Kidney (tissue), 14 donors: ENCODE results near the gene ATG9A. TPM values are rescaled to one million over a fixed set of nuclear protein-coding genes. Genes with fewer than 3 reads are reported as not detected.

ENCODE experiments used
- DNase-seq, 5 donors: peaks; one replicate each; pipeline ENCODE4 v3.0.0-alpha.2; 2013 to 2020
- FAIRE-seq: peaks from 2 replicates; lab custom pipeline; 2012; peaks lifted over from hg19 to GRCh38; lab: Jason Lieb, UNC
- H3K27ac ChIP-seq, 2 donors: one replicate each; pipeline ENCODE4 v1.7.0; 2013; ENCODE audit warnings: low read depth in 2 of 2, low read length in 2 of 2, inconsistent platforms in 1 of 2
- H3K27me3 ChIP-seq: one replicate; pipeline ENCODE4 v1.7.1; 2013; ENCODE audit warnings: low read length, inconsistent platforms; ENCODE audit not compliant: control insufficient read depth, insufficient read depth
- H3K36me3 ChIP-seq, 3 donors: one replicate each; pipeline versions ENCODE4 v1.7.0 to v1.7.1; 2013; ENCODE audit warnings: low read length in 3 of 3, control low read depth in 1 of 3, inconsistent platforms in 1 of 3; ENCODE audit not compliant: insufficient read depth in 3 of 3, control insufficient read depth in 2 of 3
- H3K4me1 ChIP-seq, 3 donors: one replicate each; pipeline versions ENCODE4 v1.7.0 to v1.7.1; 2013; ENCODE audit warnings: low read length in 3 of 3, inconsistent platforms in 1 of 3, low read depth in 1 of 3; ENCODE audit not compliant: control insufficient read depth in 2 of 3, insufficient read depth in 2 of 3
- H3K4me3 ChIP-seq, 3 donors: one replicate each; pipeline versions ENCODE4 v1.7.0 to v1.8.1; 2013; ENCODE audit warnings: low read length in 3 of 3, control low read depth in 1 of 3, inconsistent platforms in 1 of 3
- H3K9ac ChIP-seq, 3 donors: one replicate each; pipeline versions ENCODE4 v1.7.0 to v1.7.1; 2013; ENCODE audit warnings: low read length in 3 of 3, control low read depth in 1 of 3, inconsistent platforms in 1 of 3
- H3K9me3 ChIP-seq, 3 donors: one replicate each; pipeline versions ENCODE4 v1.7.0 to v1.7.1; 2013; ENCODE audit warnings: low read length in 3 of 3, control low read depth in 1 of 3, inconsistent platforms in 1 of 3; ENCODE audit not compliant: control insufficient read depth in 2 of 3, insufficient read depth in 1 of 3
- intact Hi-C: fragments of 100-400 bp; cut with DNase I; formaldehyde crosslinking; loops from one replicate; pipeline ENCODE4 v1.11.1; 2022
- polyA plus RNA-seq: library from polyadenylated mRNA; stranded (reverse); fragments of 350-450 nt; fragmentation: Illumina TruSeq; extraction: RNeasy Lipid Tissue Mini Kit (QIAGEN cat#74804); gene quantifications from one replicate; pipeline ENCODE4 v1.2.3, GENCODE V29; 2014; ENCODE audit warnings: low read depth, low replicate concordance; ENCODE audit not compliant: insufficient read depth
- total RNA-seq: library from RNA; stranded (reverse); fragmentation: NEBNext Ultra II Directional; extraction: Animal tissue kit (Norgen Biotek cat#: 25700); gene quantifications from one replicate; pipeline ENCODE4 v1.2.1, GENCODE V29; 2021
- TF ChIP-seq, protein P1 (sequence below): IDR thresholded peaks from 3 replicates; pipeline ENCODE4 v1.5.1; 2012; ENCODE audit warnings: mild to moderate bottlenecking, moderate library complexity, borderline replicate concordance; ENCODE audit not compliant: insufficient read depth; ENCODE audit errors: extremely low read depth
- donor health status: control.
- donor health status: control.
- donor health status: control.
- donor health status: control.
- donor health status: control.
- donor health status: DM: yes; HTN: yes; CAD: no.
- donor health status: Normal renal cell carcinoma (clear cell type).

Gene ATG9A
- total and polyA plus RNA-seq, 2 donors from 2014 or later = 24.0 to 41.5 TPM

DNA sequence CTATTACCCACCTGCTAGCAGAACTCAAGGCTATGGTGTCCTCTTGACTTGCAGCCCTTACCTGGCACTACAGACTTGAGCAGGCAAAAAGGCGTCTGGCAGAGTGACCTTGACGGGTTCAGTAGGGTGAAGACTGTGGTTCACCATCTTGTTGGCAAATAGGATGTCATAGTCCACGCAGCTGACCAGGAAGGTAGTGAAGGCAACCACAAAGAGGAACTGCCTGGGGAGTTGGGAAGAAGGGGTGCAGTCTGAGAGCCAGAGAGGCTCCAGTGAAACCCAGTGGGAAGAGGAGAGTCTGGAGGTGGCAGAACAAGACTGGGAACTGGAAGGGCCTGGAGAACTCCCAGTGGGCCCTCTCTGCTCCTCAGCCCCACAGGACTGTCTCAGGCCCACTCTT is 4.1 kb downstream of the ATG9A start:
- FAIRE-seq (no peak), DNase-seq (no peak)
- peaks cover 0 to 15% (median 11%) of the 10 kb centered on the region in 3 donors for H3K4me1 ChIP-seq
- H3K36me3 ChIP-seq = peaks cover 11 to 58% (median 38%) of the 10 kb centered on the region in 3 donors
- no peak overlapping the region for H3K9ac ChIP-seq
- no peaks in the 10 kb centered on the region for H3K9me3 ChIP-seq
- H3K4me3 ChIP-seq = no peak overlapping the region
- H3K27ac ChIP-seq = no peak overlapping the region
- intact Hi-C loops = no loop called here
- TF ChIP-seq, protein P1, sequence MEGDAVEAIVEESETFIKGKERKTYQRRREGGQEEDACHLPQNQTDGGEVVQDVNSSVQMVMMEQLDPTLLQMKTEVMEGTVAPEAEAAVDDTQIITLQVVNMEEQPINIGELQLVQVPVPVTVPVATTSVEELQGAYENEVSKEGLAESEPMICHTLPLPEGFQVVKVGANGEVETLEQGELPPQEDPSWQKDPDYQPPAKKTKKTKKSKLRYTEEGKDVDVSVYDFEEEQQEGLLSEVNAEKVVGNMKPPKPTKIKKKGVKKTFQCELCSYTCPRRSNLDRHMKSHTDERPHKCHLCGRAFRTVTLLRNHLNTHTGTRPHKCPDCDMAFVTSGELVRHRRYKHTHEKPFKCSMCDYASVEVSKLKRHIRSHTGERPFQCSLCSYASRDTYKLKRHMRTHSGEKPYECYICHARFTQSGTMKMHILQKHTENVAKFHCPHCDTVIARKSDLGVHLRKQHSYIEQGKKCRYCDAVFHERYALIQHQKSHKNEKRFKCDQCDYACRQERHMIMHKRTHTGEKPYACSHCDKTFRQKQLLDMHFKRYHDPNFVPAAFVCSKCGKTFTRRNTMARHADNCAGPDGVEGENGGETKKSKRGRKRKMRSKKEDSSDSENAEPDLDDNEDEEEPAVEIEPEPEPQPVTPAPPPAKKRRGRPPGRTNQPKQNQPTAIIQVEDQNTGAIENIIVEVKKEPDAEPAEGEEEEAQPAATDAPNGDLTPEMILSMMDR = no peak
- H3K27me3 ChIP-seq = no peaks in the 10 kb centered on the region

DNA sequence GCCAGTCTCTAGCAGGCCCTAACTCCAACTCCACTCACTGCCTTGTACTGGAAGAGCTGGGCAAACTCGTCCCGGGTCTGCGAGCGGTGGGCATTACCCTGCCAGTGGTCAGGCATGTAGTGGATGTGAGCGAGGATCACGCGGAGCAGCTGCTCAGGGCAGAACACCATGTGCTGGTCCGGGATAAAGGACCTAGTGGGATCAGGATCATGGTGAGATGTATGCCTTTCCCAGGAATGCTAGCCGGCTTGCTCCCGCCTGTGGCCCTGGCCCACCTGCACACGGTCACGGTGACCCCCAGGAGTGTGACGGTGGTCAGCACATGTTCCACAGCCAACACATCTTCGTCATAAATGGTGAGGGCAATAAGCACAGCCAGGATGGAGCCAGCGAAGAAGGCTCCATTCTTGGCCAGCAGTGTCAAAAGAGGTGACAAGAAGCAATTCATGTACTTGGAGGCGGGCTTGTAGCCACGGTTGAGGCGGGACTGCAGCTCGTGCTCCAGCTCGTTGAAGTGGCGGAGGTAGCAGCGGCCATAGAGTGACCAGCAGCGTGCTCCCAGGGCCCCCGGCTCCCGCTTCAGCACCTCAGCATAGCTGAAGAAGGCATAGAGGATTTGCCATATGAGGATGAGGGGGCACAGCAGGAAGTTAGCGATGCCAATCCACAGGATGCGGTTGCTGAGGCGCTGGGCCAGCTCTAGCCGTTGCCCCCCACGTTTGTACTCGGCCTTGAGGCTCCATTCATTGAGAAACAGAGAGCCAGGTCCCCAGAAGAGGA is 5.4 kb downstream of the ATG9A start:
- TF ChIP-seq, protein P1 = no peak
- Histone ChIP-seq H3K4me3 (no peak overlapping the region), H3K9me3 (no peaks in the 10 kb centered on the region), H3K27me3 (no peaks in the 10 kb centered on the region), H3K36me3 (peaks cover 11 to 64% (median 38%) of the 10 kb centered on the region in 3 donors), H3K4me1 (peaks cover 0 to 20% (median 17%) of the 10 kb centered on the region in 3 donors), H3K27ac (no peak overlapping the region), H3K9ac (no peak overlapping the region)
- intact Hi-C loops = no loop called here
- FAIRE-seq (no peak), DNase-seq (no peak)

DNA sequence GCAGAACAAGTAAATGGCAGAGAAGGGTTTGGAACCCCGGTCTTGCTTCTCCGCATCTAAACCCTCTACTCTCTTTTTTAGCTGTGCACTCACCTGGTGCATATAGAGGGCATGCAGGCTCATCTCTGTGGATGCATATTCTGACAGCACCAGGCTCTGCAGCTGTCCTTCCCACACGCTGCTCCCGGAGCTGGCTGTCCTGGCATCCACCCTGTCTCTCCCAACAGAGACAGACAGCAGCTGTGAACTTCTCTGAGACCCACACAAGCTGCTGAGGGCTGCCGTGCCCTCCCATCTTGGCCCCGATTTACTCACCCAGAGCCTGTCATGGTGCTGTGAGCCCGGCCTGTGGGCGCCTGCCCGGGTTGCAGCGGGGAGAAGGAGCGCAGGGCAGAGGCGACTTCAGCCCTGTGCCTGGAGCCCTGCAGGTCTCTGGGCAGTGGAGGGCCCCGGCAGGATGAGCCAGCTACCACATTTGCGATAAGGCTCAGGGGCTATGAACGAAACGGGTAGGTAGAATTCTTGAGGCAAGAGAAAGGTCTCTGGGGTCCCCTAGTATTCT is 7.4 kb downstream of the ATG9A start:
- peaks cover 11 to 64% (median 38%) of the 10 kb centered on the region in 3 donors for H3K36me3 ChIP-seq
- FAIRE-seq (no peak), DNase-seq (no peak)
- no peak overlapping the region for H3K27ac ChIP-seq
- peaks cover 0 to 16% (median 6%) of the 10 kb centered on the region in 3 donors for H3K4me1 ChIP-seq
- H3K9ac ChIP-seq = no peak overlapping the region
- H3K27me3 ChIP-seq = no peaks in the 10 kb centered on the region
- intact Hi-C loops = no loop called here
- H3K9me3 ChIP-seq = no peaks in the 10 kb centered on the region
- TF ChIP-seq, protein P1 = no peak
- H3K4me3 ChIP-seq = no peak overlapping the region
